Sigmoid colon (tissue), 7 donors: ENCODE data around the gene EPHA8. TPM values are rescaled to one million over a fixed set of nuclear protein-coding genes. Genes with fewer than 3 reads are reported as not detected.
A peak's percentile ranks its signal among the peaks of the same experiment; 100 is the strongest.

Experiments used
- DNase-seq: peaks from one replicate; pipeline ENCODE4 v3.0.0-alpha.2; 2019
- H3K27ac ChIP-seq, 4 donors: fragments of 200-600 bp; sonication (generic); one replicate each; pipeline ENCODE4 v1.5.1; 2016 to 2019; ENCODE audit warnings: mild to moderate bottlenecking in 1 of 4
- H3K27me3 ChIP-seq, 3 donors: fragments of 200-600 bp; sonication (generic); one replicate each; pipeline ENCODE4 v1.5.1; 2019; ENCODE audit warnings: mild to moderate bottlenecking in 1 of 3
- H3K36me3 ChIP-seq, 4 donors: fragments of 200-600 bp; sonication (generic); one replicate each; pipeline ENCODE4 v1.5.1; 2016 to 2019
- H3K4me1 ChIP-seq, 4 donors: fragments of 200-600 bp; sonication (generic); one replicate each; pipeline ENCODE4 v1.5.1; 2017 to 2019
- H3K4me3 ChIP-seq, 4 donors: fragments of 200-600 bp; sonication (generic); one replicate each; pipeline ENCODE4 v1.5.1; 2017 to 2019; ENCODE audit warnings: mild to moderate bottlenecking in 2 of 4, moderate library complexity in 1 of 4
- H3K9me3 ChIP-seq, 4 donors: fragments of 200-600 bp in 3 of 4; sonication (generic) in 3 of 4; one replicate each; pipeline versions ENCODE4 v1.5.1 to v1.6.1; 2013 to 2019
- CTCF ChIP-seq, 4 experiments: fragments of 450-650 bp in 3 of 4; fragments of 200-600 bp in 1 of 4; IDR thresholded peaks; one replicate each; pipeline ENCODE4 v1.5.1; 2016 to 2019; ENCODE audit warnings: antibody characterized with exemption in 4 of 4, mild to moderate bottlenecking in 3 of 4, moderate library complexity in 2 of 4
- EP300 ChIP-seq, 4 donors: sonication (generic); formaldehyde crosslinking; IDR thresholded peaks; one replicate each; pipeline ENCODE4 v1.6.1; 2017; ENCODE audit warnings: antibody characterized with exemption in 4 of 4
- POLR2A ChIP-seq, 2 donors: fragments of 450-650 bp; IDR thresholded peaks; one replicate each; pipeline ENCODE4 v1.6.1; 2016; ENCODE audit warnings: antibody characterized with exemption in 2 of 2, mild to moderate bottlenecking in 2 of 2, moderate library complexity in 2 of 2
- POLR2AphosphoS5 ChIP-seq, 4 donors: sonication (generic); formaldehyde crosslinking; IDR thresholded peaks; one replicate each; pipeline ENCODE4 v1.6.1; 2017; ENCODE audit warnings: antibody characterized with exemption in 4 of 4
- WGBS, 2 donors: extraction: QIAGEN DNeasy Blood & Tissue Kit; methylation state at CpG; one replicate each; pipeline ENCODE4 v1.1.7; 2013; 5-methylcytosine and 5-hydroxymethylcytosine counted together
- intact Hi-C: fragments of 100-400 bp; cut with DNase I; formaldehyde crosslinking; loops from one replicate; pipeline ENCODE4 v1.15.1; 2023
- polyA plus RNA-seq, 3 donors: library from polyadenylated mRNA; stranded (reverse); fragments of 200-250 nt; gene quantifications; one replicate each; pipeline ENCODE4 v1.2.3, GENCODE V29; 2013
- total RNA-seq, 4 donors: library from RNA; depleted of rRNA; stranded (reverse); fragments of >200 nt; gene quantifications; one replicate each; pipeline ENCODE4 v1.1.0, GENCODE V29; 2016
- donor health status: healthy with polysubstance abuse.
- donor health status: Bipolar disorder and iron deficiency.
- donor health status: healthy.

EPHA8 gene
- total and polyA plus RNA-seq, 7 donors = not detected

GRCh38 chr1:22527555-22528296 is 35.6 kb upstream of the EPHA8 start:
- no peak for TF ChIP-seq EP300 (IDR thresholded peaks at IDR 0.05)
- WGBS, 2 donors = 89 to 90% methylated on average over 15 of the region's 15 CpGs
- Histone ChIP-seq H3K4me1 (peaks cover 0 to 32% (median 25%) of the 10 kb centered on the region in 4 donors), H3K27ac (no peak overlapping the region), H3K27me3 (no peaks in the 10 kb centered on the region), H3K9me3 (no peaks in the 10 kb centered on the region), H3K4me3 (no peak overlapping the region), H3K36me3 (peaks cover 15 to 52% (median 38%) of the 10 kb centered on the region in 4 donors)
- no peak for DNase-seq
- intact Hi-C loops = no loop called here

- Histone ChIP-seq H3K27me3 (no peaks in the 10 kb centered on the region), H3K4me1 (peaks cover 0 to 32% (median 25%) of the 10 kb centered on the region in 4 donors), H3K36me3 (peaks cover 11 to 47% (median 36%) of the 10 kb centered on the region in 4 donors), H3K27ac (peak overlapping the region in 1 of 4 donors; percentile 31), H3K9me3 (no peaks in the 10 kb centered on the region), H3K4me3 (no peak overlapping the region)
- intact Hi-C loops = no loop called here
- DNase-seq = no peak
- no peak for TF ChIP-seq CTCF (IDR thresholded peaks at IDR 0.05)
- no peak for TF ChIP-seq POLR2AphosphoS5 (IDR thresholded peaks at IDR 0.05)
- TF ChIP-seq POLR2A (IDR thresholded peaks at IDR 0.05) = no peak
- TF ChIP-seq EP300 (IDR thresholded peaks at IDR 0.05) = no peak
- WGBS, 2 donors = 96 to 98% methylated on average over 7 of the region's 7 CpGs
Observed at GRCh38 chr1:22528451-22528850, 34.8 kb upstream of the EPHA8 start.

GRCh38 chr1:22529901-22530621 is 33.2 kb upstream of the EPHA8 start:
- Histone ChIP-seq H3K4me3 (no peak overlapping the region), H3K27me3 (no peaks in the 10 kb centered on the region), H3K9me3 (no peaks in the 10 kb centered on the region), H3K27ac (peak overlapping the region; percentile 2 to 67 (median 44)), H3K36me3 (peaks cover 9 to 31% (median 23%) of the 10 kb centered on the region in 4 donors), H3K4me1 (peaks cover 0 to 32% (median 25%) of the 10 kb centered on the region in 4 donors)
- intact Hi-C loops = no loop called here
- DNase-seq = peak; percentile 69
- WGBS, 2 donors = 77 to 80% methylated on average over 12 of the region's 12 CpGs
- TF ChIP-seq CTCF (IDR thresholded peaks at IDR 0.05) (no peak), EP300 (IDR thresholded peaks at IDR 0.05) (no peak), POLR2A (IDR thresholded peaks at IDR 0.05) (no peak)

GRCh38 chr1:22530715-22531114 is 32.6 kb upstream of the EPHA8 start:
- no peaks in the 10 kb centered on the region for H3K9me3 ChIP-seq
- 84 to 91% methylated on average over 3 of the region's 3 CpGs for WGBS, 2 donors

More at GRCh38 chr1:22530715-22531114, 32.6 kb upstream of the EPHA8 start:
- Histone ChIP-seq H3K27ac (peak overlapping the region; percentile 2 to 67 (median 44)), H3K36me3 (peaks cover 9 to 24% (median 19%) of the 10 kb centered on the region in 4 donors), H3K4me3 (no peak overlapping the region), H3K27me3 (no peaks in the 10 kb centered on the region), H3K4me1 (peaks cover 0 to 32% (median 25%) of the 10 kb centered on the region in 4 donors)
- DNase-seq = peak; percentile 11
- intact Hi-C loops = no loop called here
- TF ChIP-seq POLR2AphosphoS5 (IDR thresholded peaks at IDR 0.05) (no peak), POLR2A (IDR thresholded peaks at IDR 0.05) (no peak), EP300 (IDR thresholded peaks at IDR 0.05) (no peak), CTCF (IDR thresholded peaks at IDR 0.05) (no peak)
